Lower leg skin (tissue), 3 donors: ENCODE data around the gene RAD1.
A peak's percentile ranks its signal among the peaks of the same experiment; 100 is the strongest.

Experiments used
- CTCF ChIP-seq, 3 donors: fragments of 450-650 bp; IDR thresholded peaks; one replicate each; pipeline ENCODE4 v1.5.1; 2016; ENCODE audit warnings: antibody characterized with exemption in 3 of 3, mild to moderate bottlenecking in 3 of 3, moderate library complexity in 2 of 3
- POLR2A ChIP-seq, 2 donors: fragments of 450-650 bp; IDR thresholded peaks; one replicate each; pipeline ENCODE4 v1.6.1; 2016 to 2017; ENCODE audit warnings: antibody characterized with exemption in 2 of 2, mild to moderate bottlenecking in 1 of 2, moderate library complexity in 1 of 2

- TF ChIP-seq CTCF (IDR thresholded peaks at IDR 0.05) (peak in 1 of 3 donors; percentile 73), POLR2A (IDR thresholded peaks at IDR 0.05) (no peak)
Observed at GRCh38 chr5:34898258-34898895, 16.9 kb downstream of the RAD1 start.
